ENCODE results near the gene ERI3.

The ERI3 gene

DNA sequence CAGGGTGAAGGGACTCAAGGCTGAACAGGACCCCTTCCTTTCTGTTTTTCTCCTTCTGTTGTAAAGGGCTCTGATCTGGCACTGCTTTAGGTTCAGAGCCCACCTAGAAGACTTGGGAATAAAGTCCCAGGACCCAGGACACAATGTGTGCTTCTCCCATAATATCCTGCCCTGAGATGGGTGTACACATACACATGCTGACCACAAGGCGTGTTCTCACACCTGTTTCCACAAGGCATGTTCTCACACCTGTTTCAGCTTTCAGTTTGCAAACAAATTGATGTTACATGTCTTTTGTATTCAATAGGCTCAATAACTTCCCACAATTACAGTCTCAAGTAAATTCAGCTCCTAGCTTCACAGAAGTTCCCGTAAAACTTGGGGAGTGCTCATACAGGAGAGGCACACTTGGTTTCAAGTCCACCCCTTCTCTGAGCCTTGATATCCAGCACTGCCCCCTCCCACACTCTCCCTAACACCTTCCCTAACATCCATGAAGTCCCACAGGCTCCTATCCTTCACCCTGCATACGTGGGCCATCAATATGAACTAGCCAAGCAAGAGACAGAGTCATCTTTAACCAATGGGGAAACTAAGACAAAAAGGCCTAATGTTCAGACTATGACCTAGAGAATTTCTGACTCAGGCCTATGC, 41.7 kb downstream of the ERI3 start:
- no peak for FAIRE-seq
- TF ChIP-seq POLR2AphosphoS5 (IDR thresholded peaks at IDR 0.05; ENCODE audit: low read depth, low read length) = no peak
- TF ChIP-seq TAF1 (IDR thresholded peaks at IDR 0.05; ENCODE audit: borderline replicate concordance, low read depth, low read length) = no peak
- TF ChIP-seq POLR2A (IDR thresholded peaks at IDR 0.05; ENCODE audit: low read depth, low read length) = no peak
- no peak for DNase-seq (ENCODE audit: insufficient read length)

- TF ChIP-seq POLR2A (IDR thresholded peaks at IDR 0.05; ENCODE audit: low read depth, low read length) (no peak), POLR2AphosphoS5 (IDR thresholded peaks at IDR 0.05; ENCODE audit: low read depth, low read length) (no peak), TAF1 (IDR thresholded peaks at IDR 0.05; ENCODE audit: borderline replicate concordance, low read depth, low read length) (no peak)
- FAIRE-seq = no peak
- DNase-seq (ENCODE audit: insufficient read length) = no peak
Observed at GRCh38 chr1:44312399-44313196, 42.5 kb downstream of the ERI3 start.

DNA sequence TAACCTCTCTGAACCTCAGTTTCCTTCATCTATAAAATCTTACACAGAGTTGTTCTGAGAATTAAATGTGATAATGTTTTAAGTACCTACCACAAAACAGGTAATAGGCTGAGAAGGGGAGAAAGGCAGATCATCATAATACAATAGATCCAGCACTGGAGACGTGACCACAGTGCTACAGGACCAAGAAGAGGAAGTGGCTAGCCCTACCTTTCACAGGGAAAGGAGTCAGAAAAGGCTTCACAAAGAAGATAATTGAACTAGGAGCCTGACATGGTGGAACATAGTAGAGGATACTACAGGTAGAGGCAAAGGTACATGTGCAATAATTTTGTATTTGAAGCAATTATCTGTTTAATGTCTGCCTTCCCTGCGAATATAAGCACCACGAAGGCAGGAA, 45.1 kb downstream of the ERI3 start:
- no peak for TF ChIP-seq TAF1 (IDR thresholded peaks at IDR 0.05; ENCODE audit: borderline replicate concordance, low read depth, low read length)
- no peak for TF ChIP-seq POLR2AphosphoS5 (IDR thresholded peaks at IDR 0.05; ENCODE audit: low read depth, low read length)
- TF ChIP-seq POLR2A (IDR thresholded peaks at IDR 0.05; ENCODE audit: low read depth, low read length) = no peak
- DNase-seq (ENCODE audit: insufficient read length) = no peak
- FAIRE-seq = no peak

DNA sequence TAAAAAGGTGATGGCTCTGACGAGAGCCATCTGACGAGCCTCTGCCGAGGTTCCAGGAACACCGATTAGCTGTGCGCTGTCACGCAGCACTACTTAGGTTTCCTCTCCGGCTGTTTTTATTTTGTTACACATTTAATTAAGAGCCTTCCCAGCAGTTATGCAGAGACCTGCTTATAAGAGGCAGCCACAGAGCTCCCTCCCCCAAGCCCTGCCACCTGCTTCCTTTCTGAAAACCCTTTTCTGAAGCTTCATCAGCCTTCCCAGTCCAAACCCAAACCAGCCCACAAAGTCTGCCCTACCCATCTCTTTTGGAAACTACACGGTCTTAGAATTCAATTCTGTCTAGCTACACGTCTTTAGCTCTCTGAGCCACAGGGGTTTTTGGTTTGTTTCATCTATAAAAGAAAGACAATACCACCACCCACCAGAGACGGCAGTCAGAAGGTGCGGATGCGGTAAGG, 49.1 kb downstream of the ERI3 start:
- FAIRE-seq (no peak), DNase-seq (ENCODE audit: insufficient read length) (no peak)
- TF ChIP-seq TAF1 (IDR thresholded peaks at IDR 0.05; ENCODE audit: borderline replicate concordance, low read depth, low read length) (no peak), POLR2A (IDR thresholded peaks at IDR 0.05; ENCODE audit: low read depth, low read length) (no peak)

- TF ChIP-seq POLR2A (IDR thresholded peaks at IDR 0.05; ENCODE audit: low read depth, low read length) = no peak
- no peak for TF ChIP-seq POLR2AphosphoS5 (IDR thresholded peaks at IDR 0.05; ENCODE audit: low read depth, low read length)
- no peak for TF ChIP-seq TAF1 (IDR thresholded peaks at IDR 0.05; ENCODE audit: borderline replicate concordance, low read depth, low read length)
- DNase-seq (ENCODE audit: insufficient read length) = no peak
- FAIRE-seq = no peak
Observed at GRCh38 chr1:44303532-44303931, 51.5 kb downstream of the ERI3 start.

DNA sequence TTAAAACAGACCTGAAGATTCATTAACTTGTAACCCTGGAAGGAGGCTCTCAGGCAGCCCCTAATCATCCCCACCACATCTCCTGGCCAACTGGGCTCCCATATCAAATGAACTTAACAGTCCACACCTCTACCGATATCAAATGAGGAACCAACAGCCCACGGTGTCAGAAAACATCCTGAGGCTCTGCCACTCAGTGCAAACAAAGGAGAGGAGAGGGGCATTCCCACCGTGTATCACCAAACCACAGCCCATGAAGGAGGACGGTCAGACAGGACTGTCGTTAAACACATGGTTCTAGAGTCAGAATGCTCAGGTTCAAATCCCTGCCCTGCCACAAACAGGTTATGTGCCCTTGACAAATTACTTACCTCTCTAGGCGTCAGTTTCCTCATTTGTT, 52.5 kb downstream of the ERI3 start:
- TF ChIP-seq TAF1 (IDR thresholded peaks at IDR 0.05; ENCODE audit: borderline replicate concordance, low read depth, low read length) = no peak
- TF ChIP-seq POLR2AphosphoS5 (IDR thresholded peaks at IDR 0.05; ENCODE audit: low read depth, low read length) = no peak
- TF ChIP-seq POLR2A (IDR thresholded peaks at IDR 0.05; ENCODE audit: low read depth, low read length) = no peak
- DNase-seq (ENCODE audit: insufficient read length) (no peak), FAIRE-seq (no peak)

- TF ChIP-seq POLR2A (IDR thresholded peaks at IDR 0.05; ENCODE audit: low read depth, low read length) (no peak), TAF1 (IDR thresholded peaks at IDR 0.05; ENCODE audit: borderline replicate concordance, low read depth, low read length) (no peak), POLR2AphosphoS5 (IDR thresholded peaks at IDR 0.05; ENCODE audit: low read depth, low read length) (no peak)
- no peak for FAIRE-seq
Observed at GRCh38 chr1:44301442-44301841, 53.6 kb downstream of the ERI3 start.

GRCh38 chr1:44300852-44301251, 54.2 kb downstream of the ERI3 start:
- FAIRE-seq (no peak), DNase-seq (ENCODE audit: insufficient read length) (no peak)
- TF ChIP-seq POLR2A (IDR thresholded peaks at IDR 0.05; ENCODE audit: low read depth, low read length) = no peak
- TF ChIP-seq POLR2AphosphoS5 (IDR thresholded peaks at IDR 0.05; ENCODE audit: low read depth, low read length) = no peak
- TF ChIP-seq TAF1 (IDR thresholded peaks at IDR 0.05; ENCODE audit: borderline replicate concordance, low read depth, low read length) = no peak

More at GRCh38 chr1:44301442-44301841, 53.6 kb downstream of the ERI3 start:
- DNase-seq (ENCODE audit: insufficient read length) = no peak

DNA sequence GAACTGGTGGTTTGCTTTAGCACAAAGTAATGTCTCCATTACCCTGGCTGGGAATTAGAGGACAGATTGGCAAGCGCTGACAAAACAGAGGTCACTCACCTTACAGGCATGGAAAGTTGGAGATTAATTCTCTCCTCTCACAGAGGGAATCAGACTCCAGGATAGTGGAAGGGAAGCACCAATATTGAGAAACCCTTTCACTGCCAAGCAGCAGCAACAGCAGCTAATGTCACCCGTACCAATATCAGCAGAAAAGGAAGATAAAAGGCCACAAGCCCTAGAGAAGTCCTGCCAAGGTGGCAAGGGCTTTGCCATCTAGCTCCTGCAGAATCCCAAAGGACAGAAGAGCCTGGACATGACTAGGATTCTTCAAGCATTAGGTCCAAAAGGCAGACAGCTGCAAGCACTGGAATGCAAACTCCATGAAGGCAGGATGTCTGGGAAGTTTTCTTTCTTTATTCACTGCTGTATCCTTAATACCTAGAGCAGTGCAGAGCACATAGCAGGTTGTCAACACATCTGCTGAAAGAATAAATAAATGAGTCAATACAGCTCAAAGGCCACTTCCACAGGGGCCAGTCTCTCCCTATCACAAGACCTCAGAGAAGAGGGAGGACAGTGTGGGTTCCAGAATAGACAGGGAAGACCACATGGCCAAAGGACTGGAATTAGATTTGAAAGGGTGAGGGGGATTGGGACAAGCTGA, 57.2 kb downstream of the ERI3 start:
- TF ChIP-seq TAF1 (IDR thresholded peaks at IDR 0.05; ENCODE audit: borderline replicate concordance, low read depth, low read length) (no peak), POLR2A (IDR thresholded peaks at IDR 0.05; ENCODE audit: low read depth, low read length) (no peak), POLR2AphosphoS5 (IDR thresholded peaks at IDR 0.05; ENCODE audit: low read depth, low read length) (no peak)
- no peak for FAIRE-seq

GRCh38 chr1:44296806-44297205, 58.3 kb downstream of the ERI3 start:
- TF ChIP-seq POLR2A (IDR thresholded peaks at IDR 0.05; ENCODE audit: low read depth, low read length) (no peak), TAF1 (IDR thresholded peaks at IDR 0.05; ENCODE audit: borderline replicate concordance, low read depth, low read length) (no peak), POLR2AphosphoS5 (IDR thresholded peaks at IDR 0.05; ENCODE audit: low read depth, low read length) (no peak)
- DNase-seq (ENCODE audit: insufficient read length) = no peak
- FAIRE-seq = no peak

More for the DNA sequence above, 57.2 kb downstream of the ERI3 start:
- no peak for DNase-seq (ENCODE audit: insufficient read length)

DNA sequence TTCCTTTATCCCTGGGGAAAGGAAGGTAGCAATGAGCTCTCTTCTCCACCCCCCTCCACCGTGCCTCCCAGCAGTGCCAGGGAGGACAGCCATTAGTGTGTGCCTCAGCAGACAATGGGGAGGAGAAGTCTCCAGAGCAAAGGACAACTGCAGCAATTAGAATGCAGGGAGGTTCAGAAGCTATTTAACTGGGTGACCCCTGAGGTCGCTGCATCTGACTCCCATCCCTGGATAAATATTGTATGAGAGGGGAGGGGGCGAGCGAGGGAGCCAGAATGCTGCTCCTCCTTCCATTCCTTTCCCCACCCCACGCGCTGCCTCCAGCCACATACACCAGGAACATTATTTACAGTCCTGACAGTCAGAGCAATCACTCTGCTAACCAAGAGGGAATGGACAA, 59.0 kb downstream of the ERI3 start:
- FAIRE-seq = no peak
- no peak for TF ChIP-seq POLR2AphosphoS5 (IDR thresholded peaks at IDR 0.05; ENCODE audit: low read depth, low read length)
- no peak for TF ChIP-seq POLR2A (IDR thresholded peaks at IDR 0.05; ENCODE audit: low read depth, low read length)
- TF ChIP-seq TAF1 (IDR thresholded peaks at IDR 0.05; ENCODE audit: borderline replicate concordance, low read depth, low read length) = no peak
- DNase-seq (ENCODE audit: insufficient read length) = no peak

Measured in GM12892 (cell line).